Testis (tissue), 3 donors: ENCODE data around the gene FIBCD1. TPM values are rescaled to one million over a fixed set of nuclear protein-coding genes. Genes with fewer than 3 reads are reported as not detected.
A peak's percentile ranks its signal among the peaks of the same experiment; 100 is the strongest.

Source experiments
- DNase-seq: peaks from one replicate; pipeline ENCODE4 v3.0.0-alpha.2; 2019
- H3K27ac ChIP-seq, 2 donors: fragments of 200-600 bp; sonication (generic); one replicate each; pipeline ENCODE4 v1.5.1; 2019
- H3K27me3 ChIP-seq: fragments of 200-600 bp; sonication (generic); one replicate; pipeline ENCODE4 v1.5.1; 2019
- H3K36me3 ChIP-seq: fragments of 200-600 bp; sonication (generic); one replicate; pipeline ENCODE4 v1.5.1; 2017; ENCODE audit warnings: low read depth; ENCODE audit errors: missing control alignments
- H3K4me1 ChIP-seq: fragments of 200-600 bp; sonication (generic); one replicate; pipeline ENCODE4 v1.5.1; 2019
- H3K4me3 ChIP-seq, 2 donors: fragments of 200-600 bp; sonication (generic); one replicate each; pipeline ENCODE4 v1.5.1; 2017 to 2019
- H3K9me3 ChIP-seq: fragments of 200-600 bp; sonication (generic); one replicate; pipeline ENCODE4 v1.5.1; 2017
- CTCF ChIP-seq, 3 experiments: fragments of 450-650 bp in 2 of 3; fragments of 200-600 bp in 1 of 3; sonication (generic) in 1 of 3; IDR thresholded peaks; one replicate each; pipeline ENCODE4 v1.5.1; 2016 to 2019; ENCODE audit warnings: antibody characterized with exemption in 3 of 3, mild to moderate bottlenecking in 2 of 3, moderate library complexity in 1 of 3
- POLR2A ChIP-seq: fragments of 450-650 bp; IDR thresholded peaks from one replicate; pipeline ENCODE4 v1.6.1; 2017; ENCODE audit warnings: antibody characterized with exemption, mild to moderate bottlenecking, moderate library complexity
- WGBS, 2 donors: methylation state at CpG; one replicate each; pipeline ENCODE4 v1.1.5; 2018; 5-methylcytosine and 5-hydroxymethylcytosine counted together
- intact Hi-C: fragments of 100-400 bp; cut with DNase I; formaldehyde crosslinking; loops from one replicate; pipeline ENCODE4 v1.15.1; 2023; ENCODE audit warnings: low total_unique reads
- polyA plus RNA-seq: library from polyadenylated mRNA; stranded (reverse); fragments of 350-450 nt; fragmentation: Illumina TruSeq; extraction: RNeasy Lipid Tissue Mini Kit (QIAGEN cat#74804); gene quantifications from one replicate; pipeline ENCODE4 v1.2.3, GENCODE V29; 2014; ENCODE audit warnings: low read depth, low replicate concordance; ENCODE audit not compliant: insufficient read depth
- total RNA-seq, 2 donors: library from RNA; depleted of rRNA; stranded (reverse); fragments of >200 nt; gene quantifications; one replicate each; pipeline ENCODE4 v1.2.3, GENCODE V29; 2016

Gene FIBCD1
- total and polyA plus RNA-seq, 3 donors from 2014 or later: 20.8 to 33.5 (median 29.1) TPM

GRCh38 chr9:130937146-130938076 lies 1.6 kb downstream of the FIBCD1 start:
- H3K36me3 ChIP-seq: no peaks in the 10 kb centered on the region
- no peaks in the 10 kb centered on the region for H3K27me3 ChIP-seq

GRCh38 chr9:130936285-130937117 lies 2.5 kb downstream of the FIBCD1 start:
- Histone ChIP-seq H3K27me3 (no peaks in the 10 kb centered on the region), H3K27ac (peak overlapping the region; percentile 39 to 80), H3K4me1 (peaks cover 55% of the 10 kb centered on the region)

More at GRCh38 chr9:130937146-130938076, 1.6 kb downstream of the FIBCD1 start:
- H3K4me3 ChIP-seq: peak overlapping the region in 1 of 2 donors; percentile 38
- TF ChIP-seq CTCF (IDR thresholded peaks at IDR 0.05) (no peak), POLR2A (no peak)
- intact Hi-C loops: loop anchor here (10.0 kb wide), 1 partner anchor 73 kb away; no protein-coding TSS in a partner anchor
- peaks cover 50% of the 10 kb centered on the region for H3K4me1 ChIP-seq
- H3K9me3 ChIP-seq: no peaks in the 10 kb centered on the region
- WGBS, 2 donors: 49 to 53% methylated on average over 14 to 23 of the region's 23 CpGs
- DNase-seq: no peak
- peak overlapping the region; percentile 39 to 80 for H3K27ac ChIP-seq

GRCh38 chr9:130935648-130936271 lies 3.3 kb downstream of the FIBCD1 start:
- Histone ChIP-seq H3K4me3 (no peak overlapping the region), H3K27ac (peak overlapping the region; percentile 39 to 80), H3K9me3 (no peaks in the 10 kb centered on the region), H3K36me3 (no peaks in the 10 kb centered on the region), H3K4me1 (peaks cover 60% of the 10 kb centered on the region), H3K27me3 (no peaks in the 10 kb centered on the region)
- TF ChIP-seq CTCF (IDR thresholded peaks at IDR 0.05) (no peak), POLR2A (no peak)
- no peak for DNase-seq
- 50 to 53% methylated on average over 10 to 13 of the region's 13 CpGs for WGBS, 2 donors
- intact Hi-C loops: loop anchor here (10.0 kb wide), 1 partner anchor 71 kb away; no protein-coding TSS in a partner anchor

More at GRCh38 chr9:130936285-130937117, 2.5 kb downstream of the FIBCD1 start:
- WGBS, 2 donors: 32 to 33% methylated on average over 7 to 12 of the region's 12 CpGs
- intact Hi-C loops: loop anchor here (10.0 kb wide), 1 partner anchor 72 kb away; no protein-coding TSS in a partner anchor
- H3K9me3 ChIP-seq: no peaks in the 10 kb centered on the region
- peak; percentile 93 for DNase-seq
- no peaks in the 10 kb centered on the region for H3K36me3 ChIP-seq
- H3K4me3 ChIP-seq: no peak overlapping the region
- TF ChIP-seq POLR2A (no peak), CTCF (IDR thresholded peaks at IDR 0.05) (no peak)

- intact Hi-C loops: loop anchor here (10.0 kb wide), 1 partner anchor 70 kb away; no protein-coding TSS in a partner anchor
Measured at GRCh38 chr9:130934702-130935647, 4.1 kb downstream of the FIBCD1 start.

More at GRCh38 chr9:130934702-130935647, 4.1 kb downstream of the FIBCD1 start:
- Histone ChIP-seq H3K4me1 (peaks cover 57% of the 10 kb centered on the region), H3K36me3 (no peaks in the 10 kb centered on the region), H3K27me3 (no peaks in the 10 kb centered on the region), H3K9me3 (no peaks in the 10 kb centered on the region), H3K27ac (peak overlapping the region; percentile 39 to 80), H3K4me3 (no peak overlapping the region)
- WGBS, 2 donors: 43 to 63% methylated on average over 16 of the region's 16 CpGs
- peak; percentile 80 for DNase-seq
- TF ChIP-seq CTCF (IDR thresholded peaks at IDR 0.05) (no peak), POLR2A (no peak)
